DND-41 (cell line): ENCODE data around the gene GLT6D1.

Experiments used
- CTCF ChIP-seq: IDR thresholded peaks from 2 replicates; pipeline ENCODE4 v1.5.1; 2012; ENCODE audit warnings: borderline replicate concordance, low read length, moderate library complexity, mild to moderate bottlenecking; ENCODE audit not compliant: poor library complexity, severe bottlenecking; ENCODE audit errors: extremely low read depth
- EZH2 ChIP-seq: IDR thresholded peaks from 3 replicates; pipeline ENCODE4 v1.6.1; 2012; ENCODE audit warnings: borderline replicate concordance, low read depth, mild to moderate bottlenecking, moderate library complexity, low read length, inconsistent platforms; ENCODE audit not compliant: severe bottlenecking

- TF ChIP-seq CTCF: no peak
- TF ChIP-seq EZH2: no peak
These were observed 26.9 kb downstream of the GLT6D1 start for GRCh38 chr9:135612437-135612836.
